Activated CD8-positive, alpha-beta memory T cell treated with anti-CD3 and anti-CD28 coated beads for 4 hours (primary cell): ENCODE results near the gene GID8.

Experiments
- DNase-seq, 2 donors: peaks; one replicate each; pipeline ENCODE4 v3.0.0-alpha.2; 2020; ENCODE audit warnings: low read depth in 2 of 2

GID8 gene

GRCh38 chr20:62938105-62938888, at the start of gene GID8:
TSS of gene GID8 (plus strand) at chr20:62938147. CDS start at chr20:62941503, 3,356 bp downstream.
- peak in 1 of 2 donors; percentile 25 for DNase-seq

DNA sequence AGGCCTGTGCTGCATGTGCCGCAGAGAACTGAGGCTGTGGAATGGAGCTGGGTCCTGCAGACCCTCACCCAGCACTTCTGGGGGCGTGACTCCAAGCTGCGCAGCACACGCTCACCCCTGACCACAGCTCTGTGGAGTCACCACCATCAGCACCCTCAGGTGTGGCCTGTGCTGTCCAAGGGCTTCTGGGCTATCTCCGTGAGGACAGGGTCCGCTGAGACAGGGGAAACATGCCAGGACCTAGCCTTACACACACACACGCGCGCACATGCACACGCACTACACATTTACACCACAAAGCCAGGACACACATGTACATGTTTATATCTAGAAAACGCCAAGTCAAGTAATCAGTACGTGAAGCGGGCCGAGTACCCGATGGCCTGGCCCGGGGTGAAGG, 49.5 kb upstream of the GID8 start:
- no peak for DNase-seq

DNA sequence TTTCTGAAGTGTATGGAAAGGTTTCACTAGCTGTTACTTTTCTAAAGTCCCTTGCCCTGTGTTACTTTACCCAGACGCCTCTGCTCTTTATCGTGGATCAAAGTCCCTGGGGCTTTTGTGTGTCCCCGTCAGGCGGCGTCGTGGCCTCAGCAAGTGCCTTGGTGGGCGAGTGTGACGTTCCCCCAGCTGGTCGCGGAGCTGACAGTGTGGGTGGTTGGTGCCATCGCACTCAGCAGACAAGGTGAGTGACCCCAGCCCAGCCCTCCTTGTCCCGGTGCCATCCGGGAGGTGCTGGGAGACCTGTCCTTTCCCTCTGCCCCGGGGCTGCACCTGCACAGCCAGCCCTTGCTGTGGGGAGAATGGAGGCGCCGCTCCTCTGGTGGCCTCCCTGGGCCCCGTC, 49.0 kb upstream of the GID8 start:
- no peak for DNase-seq

- DNase-seq: no peak
These were observed 48.5 kb upstream of the GID8 start for GRCh38 chr20:62889411-62889810.

GRCh38 chr20:62889871-62890270, 48.1 kb upstream of the GID8 start:
- no peak for DNase-seq

DNA sequence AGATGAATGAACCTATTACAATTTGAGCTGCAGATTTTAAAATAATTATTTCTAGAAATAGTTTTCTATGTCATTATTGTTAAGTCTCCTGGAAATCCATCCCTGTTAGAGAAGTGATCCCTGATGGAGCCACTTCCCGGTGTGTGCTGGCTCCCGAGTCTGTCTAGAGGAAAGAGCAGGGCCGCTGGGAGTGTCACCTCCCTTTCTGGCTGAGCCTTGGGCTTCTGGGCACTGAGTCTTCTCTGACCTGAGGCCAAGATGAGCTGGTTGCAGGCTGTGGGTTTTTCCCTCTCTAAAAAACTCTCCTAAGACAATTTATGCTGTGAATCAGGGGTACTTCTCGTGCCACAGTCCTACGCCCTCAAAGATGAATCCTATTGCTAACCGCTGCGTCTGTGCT, 47.5 kb upstream of the GID8 start:
- DNase-seq: no peak

DNA sequence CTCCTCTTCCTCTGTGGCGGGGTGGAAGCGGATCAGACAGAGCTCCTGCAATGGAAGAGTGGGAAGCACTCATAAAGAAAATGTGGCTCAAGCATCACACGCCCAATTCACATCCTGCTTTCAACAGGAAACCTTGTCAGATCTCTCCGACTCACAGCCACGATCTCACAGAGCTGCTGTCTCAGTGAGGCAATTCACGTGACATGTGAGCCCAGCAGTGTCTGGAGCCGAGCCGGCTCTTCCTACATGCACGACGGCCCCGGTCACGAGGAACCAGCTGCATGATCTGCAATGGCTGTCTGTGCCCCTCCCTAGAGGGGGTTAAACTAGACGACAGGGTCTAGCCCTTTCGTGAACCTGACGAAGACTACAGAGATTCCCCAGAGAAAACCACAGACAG, 46.8 kb upstream of the GID8 start:
- no peak for DNase-seq

GRCh38 chr20:62892348-62893304, 45.3 kb upstream of the GID8 start:
- DNase-seq: no peak

DNA sequence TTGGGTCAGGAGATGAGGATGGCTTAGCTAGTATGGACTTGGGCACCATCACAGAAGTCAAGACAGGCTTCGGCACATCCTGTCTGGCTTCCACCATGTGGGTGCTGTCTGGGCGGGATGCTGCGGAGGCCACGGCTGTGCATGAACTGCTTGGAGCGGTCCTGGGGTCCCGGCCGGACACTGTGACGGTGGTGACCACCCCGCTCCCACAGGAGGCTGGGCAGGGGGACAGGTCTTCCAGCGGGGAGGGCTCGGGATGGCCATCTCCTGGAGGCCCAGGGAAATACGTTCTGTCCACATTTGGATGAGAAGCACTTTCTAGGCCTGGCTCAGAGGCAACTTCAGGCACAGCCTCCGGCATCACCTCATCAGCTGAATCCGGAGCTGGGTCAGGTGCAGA, 44.2 kb upstream of the GID8 start:
- no peak for DNase-seq

DNA sequence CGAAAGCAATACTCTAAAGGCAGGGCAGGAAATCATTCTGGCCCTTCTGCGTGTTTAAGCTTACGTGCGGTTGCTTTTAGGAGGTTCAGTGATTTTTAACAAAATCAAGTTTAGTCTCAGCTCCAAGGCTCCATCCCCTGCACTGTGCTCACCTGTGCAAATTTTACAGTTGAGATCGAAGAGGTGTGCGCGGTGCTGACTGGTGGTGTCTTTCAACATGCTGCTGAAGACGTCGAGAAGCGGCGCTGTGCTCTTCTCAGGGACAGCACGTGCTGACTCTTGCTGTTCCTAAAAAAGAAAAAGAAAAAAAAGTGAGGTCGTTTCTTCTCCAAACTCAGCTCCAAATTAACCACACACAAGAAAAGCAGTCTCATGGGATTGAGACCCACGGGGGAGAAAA, 43.7 kb upstream of the GID8 start:
- DNase-seq: no peak

- DNase-seq: no peak
These were observed 42.4 kb upstream of the GID8 start for GRCh38 chr20:62895539-62895938.

DNA sequence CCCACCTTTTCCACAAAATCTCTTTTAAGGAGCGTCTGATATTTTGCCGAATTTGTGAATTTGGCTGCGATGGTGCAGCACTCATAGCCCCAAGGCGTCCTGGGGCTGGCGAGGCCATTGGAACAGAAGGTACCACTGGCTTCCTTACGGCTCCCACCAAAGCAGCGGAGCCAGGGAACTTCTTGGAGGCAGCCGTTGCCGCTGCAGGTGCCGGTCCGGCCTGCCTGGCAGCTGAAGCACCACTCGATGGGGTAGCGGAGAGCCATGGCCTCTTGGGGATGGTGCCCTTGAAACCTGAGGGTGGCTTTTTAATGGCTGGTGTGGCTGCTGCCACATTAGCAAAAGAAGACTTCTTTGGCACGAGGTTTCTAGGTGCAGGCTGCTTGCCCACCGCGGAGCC, 41.4 kb upstream of the GID8 start:
- no peak for DNase-seq

DNA sequence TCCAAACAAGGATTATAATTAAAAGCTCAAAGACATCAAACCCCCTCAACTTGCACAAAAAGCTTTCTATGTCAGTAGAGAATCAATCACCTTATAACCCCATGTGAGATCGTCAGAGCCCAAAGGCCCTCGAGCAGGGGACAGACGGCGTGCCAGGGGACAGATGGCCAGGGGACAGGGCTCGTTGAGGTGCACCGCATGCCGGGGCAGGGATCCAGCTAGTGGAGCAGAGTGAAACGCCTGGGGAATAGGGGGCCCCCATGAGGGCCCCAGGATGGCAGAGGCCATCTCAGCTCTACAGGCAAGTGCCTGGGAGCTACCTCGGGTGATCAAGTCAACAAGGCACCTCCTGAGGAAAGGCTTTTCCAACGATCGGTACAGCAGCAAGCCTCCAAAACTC, 40.3 kb upstream of the GID8 start:
- no peak for DNase-seq

GRCh38 chr20:62898093-62898964, 39.6 kb upstream of the GID8 start:
- no peak for DNase-seq

DNA sequence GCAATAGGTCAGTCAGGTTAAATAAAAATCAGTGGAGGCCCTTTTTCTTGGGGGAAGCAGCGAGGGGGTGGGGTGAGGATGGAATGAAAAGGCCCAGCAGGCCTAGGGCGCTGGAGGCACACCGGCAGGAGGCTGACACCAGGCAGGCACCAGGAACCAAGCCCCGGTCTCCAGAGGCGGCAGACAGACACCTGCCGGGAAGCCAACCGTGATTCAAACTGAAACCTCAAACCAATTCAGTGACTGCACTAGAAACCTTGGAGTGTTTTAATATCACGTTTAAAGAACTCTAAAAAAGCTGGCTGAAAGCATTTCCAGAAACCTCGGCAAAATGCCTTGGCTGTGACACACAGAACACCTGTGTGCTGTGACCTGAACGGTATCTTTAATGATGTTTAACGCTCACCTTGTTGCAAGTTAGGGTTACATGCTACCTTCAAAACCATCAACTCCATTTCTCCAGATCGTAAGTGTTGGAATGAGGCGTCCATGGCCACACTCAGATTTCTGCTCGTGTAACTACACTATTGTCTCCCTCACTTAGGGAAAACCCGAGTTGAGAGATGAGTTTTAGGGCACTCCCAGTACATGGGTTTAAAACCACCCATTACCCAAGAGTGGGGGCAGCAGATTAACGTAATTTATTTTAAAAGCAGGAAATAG, 38.8 kb upstream of the GID8 start:
- DNase-seq: no peak

DNA sequence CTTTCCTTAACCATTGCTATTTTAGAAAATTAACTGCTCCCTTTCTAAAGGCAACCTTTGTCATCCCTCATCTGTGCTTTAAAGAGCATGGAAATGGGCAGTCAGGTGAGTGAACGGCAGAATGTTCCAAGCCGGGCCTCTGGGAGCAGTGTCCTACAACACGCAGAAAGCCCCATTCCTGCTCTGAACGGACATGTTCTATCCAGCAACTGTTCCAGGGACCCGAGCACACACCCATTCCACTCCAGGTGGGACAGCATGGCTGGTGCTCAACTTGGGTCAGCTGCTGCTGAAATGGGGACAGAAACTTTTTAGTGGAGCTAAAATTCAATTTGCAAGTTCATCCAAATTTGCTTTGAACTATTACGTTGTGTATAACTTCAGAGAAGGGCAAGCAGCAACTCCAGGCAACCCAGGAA, 38.3 kb upstream of the GID8 start:
- no peak for DNase-seq

DNA sequence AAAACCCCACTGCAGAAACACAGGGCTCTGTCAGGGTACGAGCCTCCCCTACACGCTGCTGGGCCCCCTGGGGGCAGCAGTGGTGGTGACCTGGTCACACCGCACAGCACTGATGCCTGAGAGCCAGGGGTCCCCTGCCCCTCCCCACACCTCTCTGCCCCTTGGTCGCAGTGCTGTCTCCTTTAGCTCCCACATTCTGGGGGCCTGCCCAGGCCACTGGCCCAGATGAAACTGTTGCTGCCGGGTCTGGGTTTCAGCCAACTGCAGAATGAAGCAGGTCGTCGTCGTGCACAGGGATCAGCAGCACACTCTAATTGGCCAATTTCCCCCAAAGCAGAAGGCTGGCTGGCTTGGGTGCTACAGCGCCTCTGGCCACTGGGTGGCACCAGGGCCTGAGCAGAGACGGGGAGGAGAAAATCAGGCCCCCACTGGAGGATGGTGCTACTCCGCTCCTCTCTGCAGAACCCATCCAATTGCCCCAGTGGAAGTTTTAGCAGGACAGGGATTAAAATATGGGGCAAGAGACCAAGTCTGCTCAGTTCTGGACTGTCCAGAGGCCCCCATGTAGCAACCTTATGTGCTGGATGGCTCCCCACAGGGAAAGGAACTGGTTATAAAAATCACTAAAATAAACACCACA, 37.8 kb upstream of the GID8 start:
- peak; percentile 51 to 53 for DNase-seq

DNA sequence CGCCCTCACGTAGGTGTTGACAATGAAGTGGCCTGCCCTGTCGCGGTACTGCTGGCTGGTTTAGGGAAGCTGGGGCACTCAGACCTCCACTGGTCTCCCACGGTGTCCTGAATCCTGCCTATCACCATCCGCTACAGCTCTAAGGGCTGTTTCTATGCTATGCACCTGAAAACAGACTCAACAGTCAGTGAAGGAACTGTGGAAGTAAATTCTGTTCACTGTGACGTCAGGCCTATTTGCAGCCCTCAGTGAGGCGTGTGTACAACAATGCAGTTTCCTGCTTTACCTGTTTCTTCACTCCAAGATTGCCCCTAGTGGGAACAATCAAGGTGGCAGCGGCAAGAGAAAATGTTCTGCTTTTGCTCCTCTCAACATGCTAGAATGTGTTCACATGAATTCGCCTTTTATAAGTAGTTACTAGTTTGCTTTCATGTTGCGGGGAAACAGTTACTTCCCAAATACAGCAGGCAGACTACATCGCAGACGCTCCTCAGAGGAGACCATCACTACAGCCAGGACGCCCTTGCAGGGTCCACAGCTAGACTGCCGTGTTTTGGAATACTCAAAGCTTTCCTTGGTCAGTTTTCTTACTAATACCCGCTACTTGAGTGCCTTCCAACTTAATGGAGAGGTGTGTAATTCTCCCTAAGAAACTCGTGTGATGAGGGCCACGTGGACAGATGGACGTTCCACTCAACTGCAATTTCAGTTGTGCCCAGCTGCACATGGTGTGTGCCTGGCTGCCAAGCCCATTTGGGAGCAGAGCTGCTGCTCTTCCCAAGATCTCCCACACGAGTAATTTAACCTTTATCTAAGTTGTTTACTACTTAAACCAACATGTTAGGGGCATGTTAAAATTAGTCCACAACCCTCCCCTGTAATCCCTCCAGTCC, 37.0 kb upstream of the GID8 start:
- no peak for DNase-seq

DNA sequence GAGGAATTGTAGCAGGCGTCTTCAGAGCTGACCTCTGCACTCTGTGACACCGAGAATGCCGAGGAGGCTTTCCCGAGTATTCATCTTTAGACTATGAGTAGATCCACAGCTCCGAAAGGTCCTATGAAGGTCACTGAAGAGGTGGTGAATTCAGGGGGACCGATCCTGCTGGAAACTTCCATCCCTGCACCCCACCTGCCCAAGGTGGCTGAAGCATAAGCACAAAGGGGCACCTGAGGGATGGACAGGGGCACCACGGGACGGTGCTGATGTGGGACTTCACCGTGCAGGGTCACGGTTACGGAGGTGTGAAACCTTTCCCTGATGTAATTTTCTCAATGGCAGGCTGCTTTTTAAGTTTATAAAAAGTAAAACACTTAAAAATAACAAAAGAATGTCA, 36.1 kb upstream of the GID8 start:
- DNase-seq: no peak
